CD1c-positive myeloid dendritic cell (primary cell): Measurements from ENCODE around the gene CEP41.

Experiments
- DNase-seq: peaks from one replicate; pipeline ENCODE4 v3.0.0-alpha.2; 2016; ENCODE audit errors: extremely low spot score

CEP41 gene, protein sequence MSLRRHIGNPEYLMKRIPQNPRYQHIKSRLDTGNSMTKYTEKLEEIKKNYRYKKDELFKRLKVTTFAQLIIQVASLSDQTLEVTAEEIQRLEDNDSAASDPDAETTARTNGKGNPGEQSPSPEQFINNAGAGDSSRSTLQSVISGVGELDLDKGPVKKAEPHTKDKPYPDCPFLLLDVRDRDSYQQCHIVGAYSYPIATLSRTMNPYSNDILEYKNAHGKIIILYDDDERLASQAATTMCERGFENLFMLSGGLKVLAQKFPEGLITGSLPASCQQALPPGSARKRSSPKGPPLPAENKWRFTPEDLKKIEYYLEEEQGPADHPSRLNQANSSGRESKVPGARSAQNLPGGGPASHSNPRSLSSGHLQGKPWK

DNA sequence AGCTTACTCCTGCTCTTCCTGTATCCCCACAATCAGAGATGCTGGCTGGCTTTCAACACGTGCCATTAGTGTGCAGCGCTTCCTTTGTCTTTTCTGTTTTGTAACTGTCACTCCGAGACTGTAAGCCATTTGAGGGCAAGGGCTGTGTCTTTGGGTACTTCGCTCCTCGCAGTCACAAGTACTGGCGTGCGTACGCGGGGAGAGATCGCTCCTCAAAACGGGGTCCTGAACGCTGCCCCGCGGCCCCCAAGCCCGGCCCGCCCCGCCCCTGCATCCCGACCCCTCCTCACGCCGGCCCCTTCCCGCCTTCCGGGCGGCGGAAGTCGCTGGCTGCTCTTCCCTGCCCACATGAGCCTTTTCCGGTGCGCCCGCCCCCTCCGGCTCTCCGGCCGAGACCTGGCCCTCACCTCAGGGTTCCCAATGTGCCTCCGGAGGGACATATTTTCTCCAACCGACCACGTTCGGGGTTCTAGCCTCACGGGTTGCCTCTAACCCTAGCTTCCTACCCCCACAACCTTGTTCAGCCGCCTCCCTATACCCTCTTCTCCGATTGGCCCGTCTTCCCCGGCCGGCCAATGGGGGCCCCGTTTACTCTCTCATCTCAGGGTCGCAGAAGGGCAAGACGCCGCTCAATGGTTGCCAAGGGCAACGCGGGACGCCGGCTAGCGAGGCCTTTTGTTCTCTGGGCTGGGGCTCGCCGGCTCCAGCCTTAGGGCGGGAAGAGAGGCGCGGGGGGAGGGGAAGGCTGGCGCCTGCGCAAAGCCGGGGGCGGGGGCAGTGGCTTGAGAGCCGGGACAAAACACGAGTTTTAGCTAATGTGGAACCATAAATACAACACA is at the start of gene CEP41:
TSS of gene CEP41 (minus strand) at position 490 of the 839 bp plus-strand sequence. CDS start at position 440, 50 bp downstream.
- DNase-seq = peak; percentile 96

DNA sequence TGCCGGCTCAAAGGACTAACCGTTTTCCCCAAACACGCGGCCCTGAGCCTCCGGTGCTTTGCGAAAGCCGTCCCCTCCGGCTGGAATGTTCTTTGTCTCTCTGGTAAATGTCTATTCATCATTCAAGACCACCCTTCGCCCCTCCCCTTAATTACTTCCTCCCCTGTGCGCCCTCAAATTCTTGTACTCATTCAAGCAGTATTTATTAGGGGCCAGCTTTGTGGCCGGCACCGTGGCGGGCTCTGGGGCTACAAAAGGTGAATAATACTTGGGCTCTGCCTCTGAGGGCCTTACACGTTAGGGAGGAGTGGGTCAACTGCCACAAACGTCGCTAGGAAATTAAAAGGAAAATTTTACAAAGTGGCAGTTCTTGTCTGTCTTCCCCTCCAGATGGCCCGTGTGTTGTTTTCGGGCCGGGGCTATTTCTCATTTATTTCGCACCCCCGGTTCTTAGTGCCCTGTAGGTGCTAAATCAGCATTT is 49.5 kb upstream of the CEP41 start:
- DNase-seq = peak; percentile 9

DNA sequence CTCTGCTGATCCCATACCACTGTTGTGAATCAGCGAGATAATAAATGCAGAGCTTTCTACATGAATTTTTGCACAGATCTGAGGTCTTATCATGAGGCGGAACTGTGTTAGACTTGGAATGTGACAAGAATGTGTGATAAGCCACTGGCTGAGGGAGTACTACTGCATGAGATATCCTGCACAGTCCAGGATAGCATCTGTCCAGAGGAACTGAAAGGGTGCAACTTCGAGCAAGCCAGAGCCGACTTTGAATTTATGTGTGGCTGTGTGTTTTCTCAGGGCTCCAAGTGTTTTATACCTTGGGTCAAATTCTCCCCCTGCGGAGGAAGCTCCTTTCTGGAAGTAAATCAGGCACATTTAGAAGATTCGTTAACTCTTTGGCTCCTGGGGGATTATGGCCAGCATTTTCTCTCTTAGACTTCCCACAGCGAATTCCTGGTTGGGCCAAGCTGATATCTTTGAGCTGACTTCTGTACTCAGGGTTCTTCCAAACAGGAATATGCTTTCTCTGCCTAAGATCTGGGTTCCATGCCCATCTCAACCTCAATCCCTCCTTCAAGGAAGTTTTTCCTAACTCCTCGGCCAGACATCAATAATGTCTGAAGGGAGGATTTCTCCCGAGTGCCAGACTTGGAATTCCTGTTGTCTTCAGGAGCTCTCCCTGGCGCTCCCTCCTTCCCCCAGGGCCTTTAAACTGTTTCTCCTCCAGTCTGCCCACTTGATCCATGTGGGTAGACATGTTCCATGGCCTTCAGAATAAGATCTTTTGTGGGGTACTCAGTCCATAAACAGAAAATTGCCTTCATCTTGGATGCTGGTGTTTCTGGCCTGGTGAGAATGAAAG is 48.5 kb upstream of the CEP41 start:
- no peak for DNase-seq

DNA sequence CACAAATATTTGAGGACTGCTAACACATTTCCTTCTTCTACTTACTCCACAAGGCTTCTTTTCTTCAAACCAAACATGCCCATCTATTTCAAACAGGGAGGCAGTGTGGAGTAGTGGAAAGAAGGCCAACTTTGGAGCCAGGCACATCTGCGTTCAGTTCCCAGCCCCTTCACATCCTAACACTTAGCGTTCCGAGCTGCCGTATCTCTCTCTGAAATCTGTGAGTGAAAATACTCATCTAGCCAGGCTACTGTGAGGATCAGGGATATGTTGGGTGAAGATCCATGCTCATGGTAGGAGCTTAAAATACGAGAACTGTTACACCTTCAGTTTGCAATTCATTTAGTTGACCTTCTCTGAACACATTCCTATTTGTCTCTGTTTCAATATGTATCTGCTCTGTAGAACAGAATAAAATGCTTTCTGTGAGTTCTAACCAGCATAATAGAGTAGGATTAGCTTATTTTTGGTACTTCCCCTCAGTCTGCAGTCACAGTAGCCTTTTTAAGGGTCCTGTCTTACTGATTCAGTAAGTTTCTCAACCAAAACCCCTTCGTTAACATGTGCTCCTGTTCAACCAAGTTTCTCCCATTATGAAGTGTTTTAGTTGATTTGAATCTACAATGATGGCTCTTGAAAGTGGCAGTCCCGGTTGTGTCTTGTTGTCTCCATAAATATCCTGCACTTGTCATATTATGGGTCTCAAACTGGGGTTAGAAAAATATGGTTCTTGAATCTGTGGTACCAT is 47.8 kb upstream of the CEP41 start:
- DNase-seq = no peak

DNA sequence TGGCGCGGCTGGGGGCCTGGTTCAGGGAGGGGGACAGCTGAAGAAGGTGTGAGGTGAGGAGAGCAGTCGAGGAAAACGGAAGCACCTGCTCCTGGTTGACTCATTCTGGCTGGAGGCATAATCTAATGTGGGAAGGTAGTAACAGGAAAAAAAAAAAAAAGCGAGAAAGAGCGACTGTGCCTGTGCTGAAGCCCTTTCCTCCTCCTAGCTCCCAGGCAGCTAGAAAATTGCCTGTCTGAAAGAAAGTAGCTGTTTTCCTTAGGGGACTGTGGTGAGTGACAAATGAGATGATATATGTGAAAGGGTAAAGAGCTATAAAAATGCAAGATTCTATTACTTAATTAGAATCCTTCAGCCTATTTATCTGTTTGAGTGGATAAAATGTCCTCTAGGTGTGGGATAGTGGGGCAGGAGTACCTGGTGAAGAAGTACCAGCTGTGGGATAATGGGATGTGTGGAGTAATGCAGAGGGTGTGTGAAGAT is 46.2 kb upstream of the CEP41 start:
- DNase-seq = no peak

DNA sequence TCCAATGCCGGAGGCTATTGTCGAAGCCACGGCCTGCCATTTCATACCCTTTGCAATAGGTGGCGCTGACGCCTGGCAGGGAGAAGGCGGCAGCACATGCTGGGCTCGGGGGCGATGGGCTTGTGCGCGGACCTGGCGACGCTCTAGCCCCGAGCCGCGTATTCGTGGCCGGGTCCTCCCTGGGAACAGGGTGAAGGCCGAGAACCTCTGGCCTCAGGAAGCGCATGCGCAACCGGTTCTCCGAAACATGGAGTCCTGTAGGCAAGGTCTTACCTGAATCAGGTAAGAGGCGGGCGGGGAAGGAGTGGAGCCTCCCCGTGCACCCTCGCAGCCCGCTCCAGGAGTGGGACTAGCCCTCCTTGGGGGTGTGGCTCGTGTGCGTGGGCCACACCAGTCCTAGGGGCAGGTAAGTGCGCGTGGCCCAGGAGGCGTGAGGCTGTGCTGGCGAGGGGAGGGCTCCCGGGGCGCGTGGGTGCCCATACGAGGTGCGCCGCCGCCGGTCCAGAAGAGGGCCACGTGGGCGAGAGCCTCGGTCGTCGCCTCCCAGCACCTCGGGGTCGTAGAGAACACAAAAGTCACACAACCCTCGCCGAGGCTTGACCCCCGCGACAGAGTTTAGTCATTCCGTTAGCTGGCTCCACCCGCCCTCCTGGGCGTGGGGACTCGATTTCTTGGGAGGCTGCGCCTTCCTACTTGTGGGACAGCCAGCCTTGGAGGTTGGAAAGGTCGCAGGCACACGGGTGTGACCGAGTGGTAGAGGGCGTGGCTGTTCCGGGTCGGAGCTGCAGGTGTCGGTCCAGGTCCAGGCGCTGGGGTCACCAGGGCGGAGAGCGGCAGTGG is 45.5 kb upstream of the CEP41 start:
- DNase-seq = peak; percentile 55

DNA sequence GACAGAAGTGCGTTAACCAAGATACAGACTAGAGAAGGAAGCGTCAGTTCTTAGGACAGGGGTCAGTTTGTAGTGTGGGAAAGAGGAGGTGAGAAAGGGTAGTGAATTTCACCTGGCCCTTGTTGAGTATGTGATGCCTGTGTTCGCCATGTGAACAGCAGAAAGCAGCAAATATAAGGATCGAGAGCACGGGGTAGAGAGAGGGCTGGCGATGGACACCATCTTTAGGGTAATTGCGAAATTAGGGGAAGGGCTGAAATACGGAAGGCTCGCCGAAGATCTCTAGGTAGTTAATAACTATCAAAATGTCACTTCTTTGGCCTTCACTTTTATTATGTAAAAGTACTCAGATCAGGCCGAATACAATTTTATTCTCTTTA is 44.9 kb upstream of the CEP41 start:
- DNase-seq = no peak

DNA sequence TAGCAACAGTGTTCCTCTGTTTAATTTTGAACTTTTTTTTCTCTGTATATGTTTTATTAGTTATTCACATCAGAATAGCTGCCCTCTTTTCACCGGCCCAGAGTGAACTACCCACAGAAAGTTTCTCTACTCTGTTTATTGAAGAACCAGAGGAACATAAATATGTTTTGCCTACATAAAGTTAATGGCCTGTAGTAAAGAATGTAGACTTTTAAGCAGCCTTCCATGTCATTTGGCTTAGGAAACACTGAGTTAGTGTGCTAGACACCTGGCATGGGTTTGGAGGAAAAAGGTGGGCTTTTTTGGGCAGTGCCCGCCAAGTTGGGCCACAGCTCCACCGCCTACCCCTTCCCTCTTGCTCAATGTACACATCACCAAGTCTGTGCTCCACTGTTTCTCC is 42.2 kb upstream of the CEP41 start:
- DNase-seq = no peak

DNA sequence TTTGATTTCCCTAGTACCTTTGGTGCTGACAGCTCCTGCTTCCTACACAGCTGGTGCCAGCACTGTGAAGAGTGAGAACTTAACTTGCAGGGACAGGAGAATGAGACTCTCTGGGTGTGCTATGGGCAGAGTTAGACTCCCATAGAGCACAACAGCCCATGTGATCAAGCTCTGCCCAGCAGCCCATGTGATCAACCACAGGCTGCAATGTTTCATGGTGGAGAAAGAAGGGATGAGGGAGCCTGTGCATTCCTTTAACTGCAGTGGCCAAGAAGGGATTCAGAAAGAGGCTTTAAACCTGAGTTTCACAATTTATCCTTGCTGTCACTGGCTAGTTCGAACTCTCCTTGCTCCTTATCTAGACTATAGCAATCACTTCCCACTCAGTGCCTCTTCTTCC is 41.1 kb upstream of the CEP41 start:
- DNase-seq = no peak

DNA sequence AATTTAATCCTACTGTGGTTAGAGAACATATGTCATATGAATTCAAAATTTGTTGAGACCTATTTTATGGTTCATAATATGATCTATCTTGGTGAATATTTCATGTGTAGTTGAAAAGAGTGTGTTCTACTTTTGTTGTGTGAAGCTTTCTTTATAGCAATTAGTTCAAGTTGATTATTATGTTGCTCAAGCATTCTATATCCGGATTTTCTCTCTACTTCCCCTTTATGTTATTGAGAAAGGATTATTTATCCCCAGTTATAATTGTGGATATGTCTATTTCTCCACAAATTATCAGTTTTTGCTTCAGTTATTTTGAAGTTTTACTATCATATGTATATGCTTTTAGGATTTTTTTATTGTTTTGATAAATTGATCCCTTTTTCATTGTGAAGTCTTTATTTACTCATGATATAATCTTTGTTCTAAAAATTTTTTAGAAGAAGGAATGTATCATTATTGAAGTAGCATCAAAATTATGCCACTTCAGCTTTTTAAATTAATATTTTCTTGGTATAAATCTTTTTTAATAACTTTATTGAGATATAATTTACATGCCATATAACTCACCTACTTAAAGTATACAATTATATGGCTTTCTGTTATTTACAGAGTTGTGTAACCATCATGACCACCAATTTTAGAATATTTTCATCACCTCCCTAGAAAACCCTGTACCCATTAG is 39.0 kb upstream of the CEP41 start:
- peak; percentile 29 for DNase-seq

DNA sequence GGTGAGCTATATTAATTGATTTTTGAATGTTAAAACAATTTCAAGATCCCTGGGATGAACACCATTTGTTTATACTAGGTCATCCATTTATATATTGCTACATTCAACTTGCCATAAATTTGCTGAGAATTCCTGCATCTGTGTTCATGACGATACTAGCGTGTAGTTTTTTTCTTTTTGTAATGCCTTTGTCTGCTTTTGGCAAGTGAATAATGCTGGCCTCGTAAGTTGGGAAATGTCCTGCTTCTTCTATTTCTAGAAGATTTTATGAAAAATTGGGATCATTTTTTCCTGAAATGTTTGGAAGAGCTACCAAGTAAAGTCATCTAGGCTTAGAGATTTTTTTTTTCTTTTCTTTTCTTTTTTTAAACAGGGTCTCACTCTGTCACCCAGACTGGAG is 38.2 kb upstream of the CEP41 start:
- DNase-seq = no peak

DNA sequence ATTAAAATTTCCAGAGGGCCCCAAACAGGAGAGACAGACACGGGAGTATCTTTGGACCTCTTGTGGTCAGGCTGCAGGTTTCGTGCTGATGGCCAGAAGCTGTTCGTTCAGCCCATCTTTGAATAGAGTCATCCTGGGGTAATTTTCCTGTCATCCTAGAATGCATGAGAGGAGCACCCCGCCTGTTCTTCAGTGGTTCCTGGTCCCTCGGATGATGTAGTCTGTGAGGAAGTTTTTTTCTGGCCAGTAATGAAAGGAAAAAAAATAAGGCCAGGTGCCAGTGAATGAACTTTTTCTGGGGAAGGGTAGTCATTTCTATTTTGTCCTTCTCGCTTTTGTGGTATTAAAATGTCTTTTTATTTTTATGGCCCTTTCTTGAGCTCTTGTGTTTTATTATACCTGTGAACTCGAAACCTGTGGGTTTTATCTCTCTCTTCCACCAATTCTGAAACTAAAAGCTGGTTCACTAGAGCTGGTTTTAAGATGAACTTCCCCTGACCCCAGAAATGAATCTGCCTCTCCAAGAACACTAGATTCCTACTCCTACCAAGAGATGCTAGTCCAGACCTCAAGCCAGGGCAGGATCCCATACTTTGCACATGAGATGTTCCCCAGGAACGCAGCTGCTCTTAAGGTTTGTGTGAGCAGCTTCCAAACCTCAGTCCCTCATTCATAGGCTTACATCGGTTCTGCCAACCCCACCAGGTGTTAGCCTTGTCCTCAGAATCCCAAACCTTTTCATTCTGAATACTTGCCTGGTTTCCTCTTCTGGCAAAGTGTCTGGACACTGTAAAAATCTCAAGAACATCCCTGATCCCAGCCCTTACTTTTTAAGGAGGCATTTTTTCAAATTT is 35.7 kb upstream of the CEP41 start:
- no peak for DNase-seq

DNA sequence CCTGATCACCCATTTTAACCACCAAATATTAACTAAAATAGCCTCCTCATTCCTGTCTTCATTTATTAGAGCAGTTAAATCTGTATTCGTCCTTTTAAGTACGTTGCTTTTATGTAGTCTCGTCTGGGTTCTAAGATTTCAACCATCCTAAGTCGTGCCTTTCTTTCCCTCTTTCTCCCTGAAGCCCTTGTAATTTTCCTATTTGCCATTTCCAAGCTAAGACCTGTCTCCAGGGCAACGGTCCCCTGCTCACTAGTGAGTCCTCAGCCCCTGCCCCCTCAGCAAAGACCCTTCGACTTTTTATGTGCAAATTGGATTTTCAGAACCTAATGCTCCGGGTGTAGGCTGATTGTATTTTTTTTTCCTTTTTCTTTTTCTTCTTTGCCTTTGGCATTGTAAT is 35.0 kb upstream of the CEP41 start:
- DNase-seq = no peak

DNA sequence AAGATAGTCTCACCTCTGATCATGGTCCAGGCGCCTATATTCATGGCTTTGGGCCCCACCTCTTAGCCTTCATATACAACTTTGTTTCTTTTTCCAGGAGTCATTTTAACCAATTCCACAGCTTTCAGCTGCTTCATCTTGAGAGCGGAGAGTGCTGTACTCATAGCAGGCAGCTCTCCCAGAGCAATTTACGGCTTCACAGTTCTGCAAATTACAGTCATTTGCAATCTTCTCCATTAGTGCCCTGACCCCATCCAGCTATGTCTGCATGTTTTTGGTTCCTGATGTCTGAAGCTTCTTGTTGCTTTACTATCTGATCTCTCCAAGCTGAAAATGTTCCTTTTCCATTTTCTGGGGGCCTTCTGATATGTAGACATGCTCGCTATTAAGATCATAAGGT is 33.1 kb upstream of the CEP41 start:
- peak; percentile 26 for DNase-seq

DNA sequence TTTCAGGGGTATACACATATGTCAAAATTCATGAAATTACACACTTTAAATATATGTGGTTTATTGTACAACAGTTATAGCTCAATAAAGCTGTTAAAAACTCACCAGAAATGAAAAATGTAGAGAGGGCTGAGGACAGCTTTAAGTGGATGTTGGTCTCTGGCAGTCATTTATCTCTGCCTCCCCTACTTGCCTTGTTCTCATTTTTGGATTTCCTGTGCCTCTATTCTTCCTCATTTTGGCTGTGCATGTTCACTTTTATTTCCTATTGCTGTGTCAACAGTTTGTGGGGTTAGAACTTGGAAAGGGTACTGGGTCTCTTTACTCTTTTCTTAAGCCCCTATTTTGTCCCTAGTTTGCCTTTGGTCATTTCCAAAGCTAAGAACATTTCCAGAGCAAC is 32.5 kb upstream of the CEP41 start:
- peak; percentile 43 for DNase-seq

DNA sequence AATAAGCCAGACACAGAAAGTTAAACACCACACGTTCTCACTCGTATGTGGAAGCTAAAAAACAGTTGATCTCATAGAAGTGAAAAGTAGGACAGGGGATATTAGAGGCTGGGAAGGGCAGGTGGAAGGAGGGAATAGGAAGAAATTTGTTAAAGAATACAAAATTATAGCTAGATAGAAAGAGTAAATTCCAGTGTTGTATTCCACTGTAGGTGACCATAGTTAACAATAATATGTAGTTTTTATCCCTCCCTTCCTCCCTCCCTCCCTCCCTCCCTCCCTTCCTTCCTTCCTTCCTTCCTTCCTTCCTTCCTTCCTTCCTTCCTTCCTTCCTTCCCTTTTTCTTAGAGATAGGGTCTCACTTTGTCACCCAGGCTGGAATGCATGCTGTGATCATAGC is 31.2 kb upstream of the CEP41 start:
- no peak for DNase-seq

DNA sequence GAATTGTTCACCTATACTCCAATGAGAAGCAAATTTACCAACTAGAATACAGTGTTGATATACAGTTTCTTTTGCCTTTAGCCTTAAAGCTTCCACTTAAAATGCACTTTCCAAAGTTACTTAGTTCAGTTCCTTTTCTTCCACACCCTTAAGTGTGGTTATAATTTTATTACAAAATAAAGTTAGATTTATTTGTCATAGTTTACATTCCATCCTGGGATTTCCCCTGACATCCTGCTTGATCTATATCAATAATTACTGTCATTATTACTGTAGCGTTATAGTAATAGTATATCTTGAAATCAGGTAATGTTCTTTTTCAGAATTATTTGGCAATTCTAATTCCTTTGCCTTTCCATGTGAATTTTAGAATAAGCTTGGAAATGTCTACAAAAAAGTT is 27.8 kb upstream of the CEP41 start:
- no peak for DNase-seq

DNA sequence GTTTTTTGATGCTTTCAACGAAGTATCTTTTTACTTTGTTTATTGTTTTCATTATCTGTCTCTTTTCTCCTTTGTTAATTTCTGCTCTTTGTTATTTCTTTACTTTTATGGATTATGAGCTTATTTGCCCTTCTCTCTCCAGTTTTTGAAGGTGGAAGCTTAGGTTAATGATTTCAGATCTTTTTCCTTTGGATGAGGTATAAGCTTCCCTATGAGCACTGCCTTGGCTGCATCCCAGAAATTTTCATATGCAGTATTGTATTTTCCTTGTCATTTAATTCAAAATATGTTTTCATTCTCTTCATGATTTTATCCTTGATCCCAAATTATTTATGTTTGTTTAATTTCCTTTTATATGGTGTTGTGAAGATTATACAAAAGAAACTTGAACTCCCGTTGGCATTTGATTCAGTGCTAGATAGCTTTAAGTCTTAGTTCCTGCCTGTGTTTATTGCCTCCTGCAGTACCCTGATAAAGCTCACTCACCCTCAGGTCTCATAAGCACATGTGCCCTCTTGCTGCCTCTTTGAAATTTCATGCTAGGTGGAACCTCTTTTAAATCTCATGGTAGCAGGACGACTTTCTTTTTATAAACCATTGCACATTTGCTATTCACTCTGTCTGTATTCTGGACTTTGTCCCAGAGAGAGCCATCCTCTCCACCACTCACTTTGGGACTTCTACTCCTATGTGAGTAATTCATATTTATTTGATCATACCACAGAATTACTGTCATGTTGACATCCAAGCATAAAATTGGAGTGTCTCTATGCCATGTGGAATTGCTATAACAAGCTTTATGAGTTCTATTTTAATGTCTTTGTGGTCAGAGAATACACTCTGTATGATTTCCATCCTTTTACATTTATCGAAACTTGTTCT is 23.0 kb upstream of the CEP41 start:
- no peak for DNase-seq
